H1 (cell line): Measurements from ENCODE around the gene PDIA6.

Source experiments
- BCL11A ChIP-seq, 2 experiments: IDR thresholded peaks; one replicate each; pipeline ENCODE4 v1.6.1; 2011; ENCODE audit warnings: low read depth in 2 of 2, low read length in 2 of 2, mild to moderate bottlenecking in 2 of 2
- EZH2 ChIP-seq: fragments of 200-600 bp; sonication (generic); IDR thresholded peaks from 2 replicates; pipeline ENCODE4 v1.7.1; 2012; ENCODE audit warnings: low read depth, mild to moderate bottlenecking, moderate library complexity, low read length, inconsistent platforms; ENCODE audit not compliant: severe bottlenecking
- MAFK ChIP-seq: IDR thresholded peaks from 2 replicates; pipeline ENCODE4 v1.6.1; 2012; ENCODE audit warnings: low read depth, mild to moderate bottlenecking, improper control_type of control experiment, low read length
- POLR2A ChIP-seq, 2 experiments: IDR thresholded peaks; 1 replicate in 1 of 2; 2 replicates in 1 of 2; pipeline ENCODE4 v1.6.1; 2011; ENCODE audit warnings: low read depth in 2 of 2, low read length in 2 of 2, mild to moderate bottlenecking in 2 of 2; ENCODE audit errors: control extremely low read depth in 1 of 2
- RAD21 ChIP-seq, 2 experiments: IDR thresholded peaks in 1 of 2; conservative IDR thresholded peaks in 1 of 2; 2 replicates each; pipeline ENCODE4 v1.6.1; 2011; ENCODE audit warnings: low read depth in 2 of 2, low read length in 2 of 2, improper control_type of control experiment in 1 of 2, inconsistent platforms in 1 of 2, mild to moderate bottlenecking in 1 of 2, moderate library complexity in 1 of 2
- SIN3A ChIP-seq, 2 experiments: IDR thresholded peaks in 1 of 2; conservative IDR thresholded peaks in 1 of 2; 2 replicates each; pipeline ENCODE4 v1.6.1; 2011 to 2012; ENCODE audit warnings: low read length in 2 of 2, improper control_type of control experiment in 1 of 2, low read depth in 1 of 2, mild to moderate bottlenecking in 1 of 2
- SIX5 ChIP-seq: IDR thresholded peaks from 2 replicates; pipeline ENCODE4 v1.6.1; 2011; ENCODE audit warnings: mild to moderate bottlenecking, low read depth, low read length
- TF ChIP-seq, protein P1 (sequence below), 3 experiments: IDR thresholded peaks; 1 replicate in 2 of 3; 2 replicates in 1 of 3; pipeline versions ENCODE4 v1.5.1 to v1.6.1; 2011; ENCODE audit warnings: low read length in 3 of 3, mild to moderate bottlenecking in 3 of 3, inconsistent platforms in 2 of 3, low read depth in 1 of 3, moderate library complexity in 1 of 3; ENCODE audit not compliant: insufficient read depth in 1 of 3; ENCODE audit errors: control extremely low read depth in 1 of 3
- TF ChIP-seq, protein P2 (sequence below): IDR thresholded peaks from 2 replicates; pipeline ENCODE4 v1.6.1; 2011; ENCODE audit warnings: low read depth, mild to moderate bottlenecking, low read length; ENCODE audit not compliant: insufficient read depth

GRCh38 chr2:10835052-10835970 is 22.7 kb upstream of the PDIA6 start:
- TF ChIP-seq, protein P1, sequence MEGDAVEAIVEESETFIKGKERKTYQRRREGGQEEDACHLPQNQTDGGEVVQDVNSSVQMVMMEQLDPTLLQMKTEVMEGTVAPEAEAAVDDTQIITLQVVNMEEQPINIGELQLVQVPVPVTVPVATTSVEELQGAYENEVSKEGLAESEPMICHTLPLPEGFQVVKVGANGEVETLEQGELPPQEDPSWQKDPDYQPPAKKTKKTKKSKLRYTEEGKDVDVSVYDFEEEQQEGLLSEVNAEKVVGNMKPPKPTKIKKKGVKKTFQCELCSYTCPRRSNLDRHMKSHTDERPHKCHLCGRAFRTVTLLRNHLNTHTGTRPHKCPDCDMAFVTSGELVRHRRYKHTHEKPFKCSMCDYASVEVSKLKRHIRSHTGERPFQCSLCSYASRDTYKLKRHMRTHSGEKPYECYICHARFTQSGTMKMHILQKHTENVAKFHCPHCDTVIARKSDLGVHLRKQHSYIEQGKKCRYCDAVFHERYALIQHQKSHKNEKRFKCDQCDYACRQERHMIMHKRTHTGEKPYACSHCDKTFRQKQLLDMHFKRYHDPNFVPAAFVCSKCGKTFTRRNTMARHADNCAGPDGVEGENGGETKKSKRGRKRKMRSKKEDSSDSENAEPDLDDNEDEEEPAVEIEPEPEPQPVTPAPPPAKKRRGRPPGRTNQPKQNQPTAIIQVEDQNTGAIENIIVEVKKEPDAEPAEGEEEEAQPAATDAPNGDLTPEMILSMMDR (IDR thresholded peaks at IDR 0.05; ENCODE audit: control extremely low read depth in 1 of 3, insufficient read depth in 1 of 3, low read depth in 1 of 3, low read length in 3 of 3) = peak; percentile 88 to 97 (median 91)
- TF ChIP-seq SIN3A (conservative IDR thresholded peaks at IDR 0.05 in 1 of 2, IDR thresholded peaks at IDR 0.05 in 1 of 2; ENCODE audit: low read depth in 1 of 2, low read length in 2 of 2) = no peak
- TF ChIP-seq, protein P2, sequence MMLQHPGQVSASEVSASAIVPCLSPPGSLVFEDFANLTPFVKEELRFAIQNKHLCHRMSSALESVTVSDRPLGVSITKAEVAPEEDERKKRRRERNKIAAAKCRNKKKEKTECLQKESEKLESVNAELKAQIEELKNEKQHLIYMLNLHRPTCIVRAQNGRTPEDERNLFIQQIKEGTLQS = no peak
- TF ChIP-seq MAFK = no peak
- no peak for TF ChIP-seq EZH2
- peak; percentile 93 to 98 for TF ChIP-seq RAD21 (IDR thresholded peaks at IDR 0.05 in 1 of 2, conservative IDR thresholded peaks at IDR 0.05 in 1 of 2; ENCODE audit: low read depth in 2 of 2, low read length in 2 of 2)
- TF ChIP-seq BCL11A (IDR thresholded peaks at IDR 0.05; ENCODE audit: low read depth in 2 of 2, low read length in 2 of 2) = no peak
- TF ChIP-seq POLR2A (IDR thresholded peaks at IDR 0.05; ENCODE audit: control extremely low read depth in 1 of 2, low read depth in 2 of 2, low read length in 2 of 2) = no peak
- TF ChIP-seq SIX5 = no peak
